Vagina (tissue), 2 donors: Measurements from ENCODE around the gene SLC22A23.

Source experiments
- POLR2A ChIP-seq, 2 donors: fragments of 450-650 bp; IDR thresholded peaks; one replicate each; pipeline ENCODE4 v1.6.1; 2017; ENCODE audit warnings: antibody characterized with exemption in 2 of 2, mild to moderate bottlenecking in 2 of 2, moderate library complexity in 2 of 2
- POLR2AphosphoS5 ChIP-seq, 2 donors: sonication (generic); formaldehyde crosslinking; IDR thresholded peaks; one replicate each; pipeline ENCODE4 v1.9.0; 2017; ENCODE audit warnings: antibody characterized with exemption in 2 of 2, mild to moderate bottlenecking in 2 of 2, low read depth in 1 of 2; ENCODE audit not compliant: insufficient read depth in 1 of 2
- TF ChIP-seq, protein P1 (sequence below), 3 experiments: fragments of 450-650 bp in 2 of 3; fragments of 200-600 bp in 1 of 3; sonication (generic) in 1 of 3; IDR thresholded peaks; one replicate each; pipeline ENCODE4 v1.5.1; 2017 to 2019; ENCODE audit warnings: antibody characterized with exemption in 3 of 3, mild to moderate bottlenecking in 2 of 3, moderate library complexity in 2 of 3

DNA sequence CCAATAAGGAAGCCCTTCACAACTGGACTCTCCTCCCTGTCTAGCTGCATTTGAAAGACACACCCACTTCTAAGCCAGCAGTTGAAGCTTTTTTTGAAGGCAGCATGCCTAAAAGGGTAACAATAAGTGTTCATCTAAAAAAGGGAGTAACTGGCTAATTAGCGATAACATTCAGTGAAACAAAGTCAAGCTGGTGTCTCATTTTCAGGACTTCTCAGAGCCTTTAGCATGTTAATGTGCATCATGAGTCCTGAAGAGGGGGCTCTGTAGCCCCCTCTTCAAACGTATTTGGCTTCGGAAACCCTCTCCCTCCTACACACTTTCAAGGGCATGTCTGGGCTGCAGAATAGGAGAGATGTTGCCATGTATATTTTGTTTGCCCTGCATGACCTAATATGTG is 28.1 kb downstream of the SLC22A23 start:
- TF ChIP-seq, protein P1, sequence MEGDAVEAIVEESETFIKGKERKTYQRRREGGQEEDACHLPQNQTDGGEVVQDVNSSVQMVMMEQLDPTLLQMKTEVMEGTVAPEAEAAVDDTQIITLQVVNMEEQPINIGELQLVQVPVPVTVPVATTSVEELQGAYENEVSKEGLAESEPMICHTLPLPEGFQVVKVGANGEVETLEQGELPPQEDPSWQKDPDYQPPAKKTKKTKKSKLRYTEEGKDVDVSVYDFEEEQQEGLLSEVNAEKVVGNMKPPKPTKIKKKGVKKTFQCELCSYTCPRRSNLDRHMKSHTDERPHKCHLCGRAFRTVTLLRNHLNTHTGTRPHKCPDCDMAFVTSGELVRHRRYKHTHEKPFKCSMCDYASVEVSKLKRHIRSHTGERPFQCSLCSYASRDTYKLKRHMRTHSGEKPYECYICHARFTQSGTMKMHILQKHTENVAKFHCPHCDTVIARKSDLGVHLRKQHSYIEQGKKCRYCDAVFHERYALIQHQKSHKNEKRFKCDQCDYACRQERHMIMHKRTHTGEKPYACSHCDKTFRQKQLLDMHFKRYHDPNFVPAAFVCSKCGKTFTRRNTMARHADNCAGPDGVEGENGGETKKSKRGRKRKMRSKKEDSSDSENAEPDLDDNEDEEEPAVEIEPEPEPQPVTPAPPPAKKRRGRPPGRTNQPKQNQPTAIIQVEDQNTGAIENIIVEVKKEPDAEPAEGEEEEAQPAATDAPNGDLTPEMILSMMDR (IDR thresholded peaks at IDR 0.05): no peak
- TF ChIP-seq POLR2A (IDR thresholded peaks at IDR 0.05) (no peak), POLR2AphosphoS5 (IDR thresholded peaks at IDR 0.05; ENCODE audit: insufficient read depth in 1 of 2, low read depth in 1 of 2) (no peak)
